ENCODE measurements around the gene RINL.

RINL gene, protein sequence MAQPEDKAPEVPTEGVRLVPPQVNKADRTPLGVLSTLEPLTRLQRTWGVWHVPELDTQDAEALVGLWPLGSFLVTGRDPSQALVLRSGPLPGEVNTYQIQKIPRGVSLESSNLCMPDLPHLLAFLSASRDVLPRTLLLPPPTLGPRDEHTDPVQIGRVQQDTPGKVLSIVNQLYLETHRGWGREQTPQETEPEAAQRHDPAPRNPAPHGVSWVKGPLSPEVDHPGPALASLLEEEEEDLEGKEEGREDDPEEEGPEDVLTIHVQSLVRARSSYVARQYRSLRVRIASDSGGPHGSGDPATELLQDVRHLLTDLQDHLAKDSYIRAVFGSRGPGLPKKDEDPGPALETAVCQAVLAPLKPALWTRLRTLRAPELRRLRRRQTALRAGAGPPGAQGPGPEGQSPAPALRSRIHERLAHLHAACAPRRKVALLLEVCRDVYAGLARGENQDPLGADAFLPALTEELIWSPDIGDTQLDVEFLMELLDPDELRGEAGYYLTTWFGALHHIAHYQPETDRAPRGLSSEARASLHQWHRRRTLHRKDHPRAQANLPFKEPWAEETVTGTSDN

DNA sequence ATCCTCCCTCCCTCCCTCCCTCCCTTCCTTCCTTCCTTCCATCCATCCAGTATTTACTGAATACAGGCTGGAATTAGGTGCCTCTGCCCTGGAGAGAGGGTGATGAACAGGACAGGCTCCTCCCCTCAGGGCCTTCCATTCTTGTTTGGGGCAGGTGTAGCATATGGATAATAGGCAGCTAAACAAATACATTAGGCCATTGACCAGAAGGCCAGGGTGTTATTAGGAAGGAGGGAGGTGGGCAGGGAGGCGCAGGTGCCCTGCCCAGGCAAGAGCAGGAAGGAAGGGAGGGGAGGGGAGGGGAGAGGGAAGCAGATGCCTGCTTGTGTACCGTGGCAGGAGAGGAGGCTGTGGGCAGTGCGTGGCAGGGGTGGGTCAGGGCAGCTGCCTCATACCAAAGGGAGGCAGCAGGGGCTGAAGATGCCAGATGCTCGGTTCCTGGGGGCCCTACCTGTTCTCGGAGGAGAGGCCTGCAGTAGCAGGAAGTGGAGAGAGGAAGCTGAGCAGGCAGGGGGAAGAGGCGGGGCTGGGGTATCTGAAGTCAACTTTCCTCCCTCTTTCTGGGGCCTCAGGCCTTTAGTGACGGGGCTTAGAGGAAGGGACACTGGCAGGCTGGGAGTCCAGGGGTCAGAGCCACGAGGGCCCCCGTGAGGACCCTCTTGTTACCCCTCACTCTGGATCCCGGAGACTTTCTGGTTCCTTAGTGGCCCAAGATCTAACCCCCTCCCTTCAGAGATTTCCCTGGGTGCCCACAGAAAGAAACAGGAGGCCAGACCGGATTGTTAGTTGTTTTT is at the start of gene RINL:
RINL (minus strand) TSS at position 495 of the 794 bp plus-strand sequence. CDS start 1,533 bp downstream, outside the sequence.
- TF ChIP-seq GATA2 (IDR thresholded peaks at IDR 0.05; ENCODE audit: low read depth, low read length) (no peak), GATA3 (IDR thresholded peaks at IDR 0.05; ENCODE audit: low read depth, low read length) (no peak)

GRCh38 chr19:38924388-38924787 is 46.3 kb upstream of the RINL start:
- TF ChIP-seq GATA2 (IDR thresholded peaks at IDR 0.05; ENCODE audit: low read depth, low read length) (no peak), GATA3 (IDR thresholded peaks at IDR 0.05; ENCODE audit: low read depth, low read length) (no peak)

DNA sequence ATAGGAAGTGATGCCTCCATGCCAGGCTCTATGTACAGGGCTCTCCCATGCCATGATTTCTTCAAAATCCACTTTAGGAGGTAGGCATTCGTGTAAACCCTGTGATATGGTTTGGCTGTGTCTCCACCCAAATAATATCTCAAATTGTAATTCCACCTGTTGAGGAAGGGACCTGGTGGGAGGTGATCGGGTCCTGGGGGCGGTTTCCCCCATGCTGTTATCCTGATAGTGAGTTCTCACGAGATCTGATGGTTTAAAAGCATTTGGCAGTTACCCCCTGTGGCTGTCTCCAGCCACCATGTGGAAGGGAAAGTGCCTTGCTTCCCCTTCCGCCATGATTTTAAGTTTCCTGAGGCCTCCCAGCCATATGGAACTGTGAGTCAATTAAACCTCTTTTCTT is 44.4 kb upstream of the RINL start:
- TF ChIP-seq GATA3 (IDR thresholded peaks at IDR 0.05; ENCODE audit: low read depth, low read length) (no peak), GATA2 (IDR thresholded peaks at IDR 0.05; ENCODE audit: low read depth, low read length) (no peak)

GRCh38 chr19:38921420-38922274 is 43.6 kb upstream of the RINL start:
- TF ChIP-seq GATA2 (IDR thresholded peaks at IDR 0.05; ENCODE audit: low read depth, low read length): no peak
- no peak for TF ChIP-seq GATA3 (IDR thresholded peaks at IDR 0.05; ENCODE audit: low read depth, low read length)

DNA sequence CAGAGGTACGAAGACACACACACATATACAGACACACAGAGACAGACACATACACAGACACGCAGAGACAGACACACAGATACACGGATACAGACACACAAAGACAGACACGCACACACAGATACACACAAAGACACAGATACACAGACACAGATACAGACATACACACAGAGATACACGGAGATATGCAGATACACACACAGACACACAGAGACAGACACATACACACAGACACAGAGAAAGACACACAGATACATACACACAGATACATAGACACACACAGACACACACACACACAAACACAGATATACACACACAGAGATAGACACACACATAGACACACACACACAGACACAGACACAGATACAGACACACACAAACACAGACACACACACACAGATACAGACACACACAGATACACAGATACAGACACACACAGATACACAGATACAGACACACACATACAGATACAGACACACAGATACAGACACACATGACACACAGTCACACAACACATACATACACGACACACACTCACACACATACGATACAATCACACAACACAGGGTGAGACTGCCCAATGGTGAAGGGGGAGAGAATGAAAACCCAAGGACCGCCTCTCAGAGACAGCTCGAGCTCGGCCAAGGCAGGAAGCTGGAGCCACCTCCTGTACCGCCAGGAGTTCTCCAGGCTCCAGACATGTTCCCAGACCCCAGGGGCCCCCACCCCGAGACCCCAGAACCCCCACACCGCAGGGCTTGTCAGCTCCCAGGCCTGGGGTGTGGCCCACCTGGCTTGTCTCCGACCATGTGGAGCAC is 42.7 kb upstream of the RINL start:
- TF ChIP-seq GATA2 (IDR thresholded peaks at IDR 0.05; ENCODE audit: low read depth, low read length) (no peak), GATA3 (IDR thresholded peaks at IDR 0.05; ENCODE audit: low read depth, low read length) (no peak)

DNA sequence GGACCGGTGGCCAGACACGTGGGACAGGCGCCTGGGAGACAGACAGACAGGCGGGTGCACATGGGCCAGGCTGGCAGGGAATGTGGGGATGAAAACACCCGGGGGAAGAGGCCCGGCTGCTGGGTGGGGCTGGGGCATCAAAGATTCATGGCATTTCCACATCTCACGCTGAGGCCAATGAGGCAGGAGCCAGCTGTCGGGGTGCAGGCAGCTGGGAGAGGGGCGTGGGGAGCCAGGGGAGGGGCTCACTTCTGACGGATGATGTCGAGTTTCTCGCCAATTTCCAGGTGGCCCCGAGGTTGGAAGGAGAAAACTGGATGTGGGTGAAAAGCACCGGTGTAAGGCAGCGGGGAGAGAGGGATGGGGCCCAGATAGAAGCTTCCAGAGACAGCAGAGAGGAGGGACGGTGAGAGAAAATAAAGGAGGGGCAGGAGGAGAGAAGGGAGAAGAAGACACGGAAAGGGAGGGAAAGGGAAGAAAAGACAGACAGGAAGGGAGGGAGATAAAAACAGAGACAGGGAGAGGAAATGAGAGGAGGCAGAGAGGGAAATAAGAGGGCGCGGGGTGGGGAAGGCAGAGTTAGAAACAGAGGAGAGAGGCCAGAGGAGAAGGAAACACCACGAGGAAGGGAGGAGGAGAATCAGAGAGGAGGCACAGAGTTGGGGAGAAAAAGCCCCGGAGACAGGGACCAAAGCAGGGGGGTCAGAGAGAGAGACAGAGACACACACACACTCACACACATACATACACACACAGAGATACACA is 41.9 kb upstream of the RINL start:
- TF ChIP-seq GATA2 (IDR thresholded peaks at IDR 0.05; ENCODE audit: low read depth, low read length): no peak
- no peak for TF ChIP-seq GATA3 (IDR thresholded peaks at IDR 0.05; ENCODE audit: low read depth, low read length)

DNA sequence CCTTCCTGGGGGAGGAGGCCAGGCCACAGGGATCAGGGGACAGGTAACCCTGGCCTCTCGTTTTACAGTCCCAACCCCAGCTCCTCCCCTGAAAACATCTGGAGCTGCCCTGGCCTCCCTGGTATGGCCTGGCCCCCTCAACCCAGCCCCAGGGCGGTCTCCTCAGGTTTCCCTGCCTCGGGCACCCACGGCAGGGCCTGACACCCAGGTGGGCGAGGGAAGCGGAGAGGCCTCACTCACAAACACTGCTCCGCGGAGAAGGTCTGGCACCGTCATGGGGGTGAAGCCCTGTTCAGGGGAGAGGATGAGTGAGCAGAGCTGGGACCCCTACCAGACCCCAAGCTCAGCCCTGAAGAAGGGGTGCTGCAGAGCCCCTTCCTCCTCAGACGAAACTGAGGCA is 40.5 kb upstream of the RINL start:
- TF ChIP-seq GATA2 (IDR thresholded peaks at IDR 0.05; ENCODE audit: low read depth, low read length) (no peak), GATA3 (IDR thresholded peaks at IDR 0.05; ENCODE audit: low read depth, low read length) (no peak)

DNA sequence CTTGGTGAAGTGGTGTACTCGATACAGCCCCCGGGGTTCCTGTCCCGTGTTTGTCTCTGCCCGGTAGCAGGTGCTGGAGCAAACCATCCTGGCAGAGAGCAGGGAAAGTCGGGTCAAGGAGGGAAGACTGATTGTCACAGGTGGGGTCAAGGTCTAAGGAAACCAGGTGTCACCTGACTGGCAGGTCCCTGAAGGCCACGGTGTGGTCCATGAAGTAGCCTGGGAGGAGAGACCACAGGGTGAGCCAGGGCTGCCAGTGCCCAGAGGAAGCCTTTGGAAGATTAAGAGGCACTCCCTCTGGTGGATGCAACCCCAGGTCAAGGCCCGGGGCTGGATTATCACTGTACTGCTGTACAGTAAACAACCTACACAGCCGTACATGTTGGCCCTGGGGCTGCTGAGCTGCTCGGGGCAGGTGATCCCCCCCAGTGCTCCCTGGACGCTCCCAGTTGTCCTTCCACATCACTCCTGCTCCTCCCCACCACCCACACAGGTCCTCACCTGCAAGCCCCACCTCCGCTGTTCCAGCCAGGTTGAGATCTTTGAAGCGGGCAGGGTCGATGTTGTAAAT is 39.9 kb upstream of the RINL start:
- TF ChIP-seq GATA3 (IDR thresholded peaks at IDR 0.05; ENCODE audit: low read depth, low read length) (no peak), GATA2 (IDR thresholded peaks at IDR 0.05; ENCODE audit: low read depth, low read length) (no peak)

DNA sequence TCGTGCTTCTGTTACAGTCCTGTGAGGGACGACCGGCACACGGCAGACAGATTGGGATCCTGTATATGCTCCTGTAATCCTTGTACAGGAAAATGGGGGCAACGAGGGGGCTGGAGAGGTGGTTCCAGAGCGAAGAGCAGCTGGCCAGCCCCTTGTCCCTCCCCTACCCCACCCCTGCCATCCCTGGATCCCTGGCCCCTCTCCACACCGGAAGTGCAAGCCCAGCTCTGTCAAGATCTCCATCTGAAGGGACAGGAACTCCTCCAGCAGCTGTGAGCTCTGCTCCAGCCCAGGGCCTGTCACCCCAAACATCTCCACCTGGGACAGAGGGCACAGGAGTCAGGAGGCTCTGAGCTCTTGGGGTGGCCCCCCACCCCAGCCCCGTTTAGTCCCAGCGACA is 39.4 kb upstream of the RINL start:
- no peak for TF ChIP-seq GATA3 (IDR thresholded peaks at IDR 0.05; ENCODE audit: low read depth, low read length)
- TF ChIP-seq GATA2 (IDR thresholded peaks at IDR 0.05; ENCODE audit: low read depth, low read length): 0 out of 2 replicates have a peak, but pooled peaks have one; percentile 22

GRCh38 chr19:38915329-38916321 is 37.5 kb upstream of the RINL start:
- no peak for TF ChIP-seq GATA3 (IDR thresholded peaks at IDR 0.05; ENCODE audit: low read depth, low read length)
- TF ChIP-seq GATA2 (IDR thresholded peaks at IDR 0.05; ENCODE audit: low read depth, low read length): no peak

DNA sequence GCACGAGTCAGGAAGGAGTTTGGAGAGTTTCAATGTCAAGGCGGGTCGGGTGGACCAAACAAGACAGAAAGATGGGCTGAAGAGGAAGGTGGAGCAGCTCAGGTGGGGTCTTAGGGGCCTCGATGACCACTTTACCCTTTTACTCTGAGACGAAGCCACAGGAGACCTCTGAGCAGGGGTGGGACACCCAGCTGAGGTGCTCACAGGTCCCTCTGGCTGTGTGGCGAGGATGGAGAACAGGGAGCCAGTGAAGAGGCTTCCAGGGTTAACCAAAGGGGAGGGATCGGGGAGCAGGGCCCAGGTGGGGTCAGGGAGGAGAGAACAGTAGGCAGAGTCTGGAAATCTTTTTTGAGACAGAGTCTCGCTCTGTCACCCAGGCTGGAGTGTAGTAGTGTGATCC is 35.9 kb upstream of the RINL start:
- TF ChIP-seq GATA2 (IDR thresholded peaks at IDR 0.05; ENCODE audit: low read depth, low read length) (no peak), GATA3 (IDR thresholded peaks at IDR 0.05; ENCODE audit: low read depth, low read length) (no peak)

All from SH-SY5Y (cell line).